CD14-positive monocyte (primary cell): ENCODE results near the gene RIT2. TPM values are rescaled to one million over a fixed set of nuclear protein-coding genes. Genes with fewer than 3 reads are reported as not detected.

Experiments
- DNase-seq, 3 donors: peaks; one replicate each; pipeline ENCODE4 v3.0.0-alpha.2; 2011 to 2022
- H2AFZ ChIP-seq: 2 replicates; pipeline ENCODE4 v1.6.0; 2012; ENCODE audit warnings: mild to moderate bottlenecking, low read depth, low read length, inconsistent platforms; ENCODE audit not compliant: insufficient read depth, poor library complexity, severe bottlenecking
- H3K27ac ChIP-seq, 2 donors: 1 replicate in 1 of 2; 2 replicates in 1 of 2; pipeline ENCODE4 v1.5.1; 2012 to 2013; ENCODE audit warnings: low read length in 2 of 2, control low read depth in 1 of 2, inconsistent platforms in 1 of 2, low read depth in 1 of 2, mild to moderate bottlenecking in 1 of 2
- H3K27me3 ChIP-seq, 2 donors: one replicate each; pipeline versions ENCODE4 v1.6.0 to v1.6.1; 2011 to 2013; ENCODE audit warnings: low read length in 2 of 2; ENCODE audit not compliant: control insufficient read depth in 2 of 2, insufficient read depth in 2 of 2
- H3K36me3 ChIP-seq, 2 donors: replicated peaks in 1 of 2; 1 replicate in 1 of 2; 2 replicates in 1 of 2; pipeline versions ENCODE4 v1.5.1 to v1.6.1; 2012 to 2013; ENCODE audit warnings: low read length in 2 of 2, control low read depth in 1 of 2, inconsistent platforms in 1 of 2, mild to moderate bottlenecking in 1 of 2; ENCODE audit not compliant: insufficient read depth in 2 of 2, control insufficient read depth in 1 of 2
- H3K4me1 ChIP-seq, 2 donors: 1 replicate in 1 of 2; 2 replicates in 1 of 2; pipeline versions ENCODE4 v1.5.1 to v1.6.1; 2012 to 2013; ENCODE audit warnings: low read length in 2 of 2, control low read depth in 1 of 2, inconsistent platforms in 1 of 2, mild to moderate bottlenecking in 1 of 2, moderate library complexity in 1 of 2; ENCODE audit not compliant: insufficient read depth in 2 of 2, control insufficient read depth in 1 of 2
- H3K4me2 ChIP-seq: replicated peaks from 2 replicates; pipeline ENCODE3; 2012; ENCODE audit warnings: low read length, moderate library complexity, mild to moderate bottlenecking; ENCODE audit not compliant: poor library complexity, severe bottlenecking; ENCODE audit errors: extremely low read depth
- H3K4me3 ChIP-seq, 3 experiments: fragments of 200-600 bp in 1 of 3; sonication (generic) in 1 of 3; replicated peaks in 1 of 3; 1 replicate in 2 of 3; 2 replicates in 1 of 3; pipeline ENCODE4 v1.5.1; 2011 to 2013; ENCODE audit warnings: low read length in 3 of 3, mild to moderate bottlenecking in 3 of 3, control low read depth in 2 of 3, low read depth in 2 of 3, inconsistent platforms in 1 of 3, moderate library complexity in 1 of 3
- H3K79me2 ChIP-seq: 2 replicates; pipeline ENCODE4 v1.6.0; 2012; ENCODE audit warnings: mild to moderate bottlenecking, control low read depth, inconsistent platforms, low read length, moderate library complexity; ENCODE audit not compliant: insufficient read depth
- H3K9ac ChIP-seq: 2 replicates; pipeline ENCODE4 v1.6.0; 2017; ENCODE audit warnings: low read length, mild to moderate bottlenecking; ENCODE audit not compliant: insufficient read depth, poor library complexity, severe bottlenecking
- H3K9me3 ChIP-seq, 2 donors: replicated peaks in 1 of 2; 1 replicate in 1 of 2; 2 replicates in 1 of 2; pipeline versions ENCODE4 v1.5.1 to v1.6.1; 2012 to 2013; ENCODE audit warnings: low read length in 2 of 2, control low read depth in 1 of 2; ENCODE audit not compliant: control insufficient read depth in 1 of 2, insufficient read depth in 1 of 2
- H4K20me1 ChIP-seq: 2 replicates; pipeline ENCODE4 v1.6.0; 2012; ENCODE audit warnings: mild to moderate bottlenecking, low read length, control low read depth, moderate library complexity; ENCODE audit not compliant: insufficient read depth
- H3K27ac Mint-ChIP-seq, 7 donors: one replicate each; pipeline ENCODE4 v1.8.0; 2020; ENCODE audit warnings: mild to moderate bottlenecking in 7 of 7, mixed read lengths in 7 of 7, moderate library complexity in 6 of 7, inconsistent platforms in 2 of 7
- H3K27me3 Mint-ChIP-seq, 3 donors: one replicate each; pipeline ENCODE4 v1.8.0; 2021 to 2022; ENCODE audit warnings: low read depth in 3 of 3, mild to moderate bottlenecking in 3 of 3, mixed read lengths in 3 of 3, moderate library complexity in 3 of 3, inconsistent platforms in 1 of 3
- H3K36me3 Mint-ChIP-seq, 2 donors: one replicate each; pipeline ENCODE4 v1.8.0; 2020; ENCODE audit warnings: mixed read lengths in 2 of 2, inconsistent platforms in 1 of 2, mild to moderate bottlenecking in 1 of 2
- H3K4me1 Mint-ChIP-seq: one replicate; pipeline ENCODE4 v1.8.0; 2020; ENCODE audit warnings: mild to moderate bottlenecking, mixed read lengths
- H3K4me3 Mint-ChIP-seq, 2 donors: one replicate each; pipeline ENCODE4 v1.8.0; 2020; ENCODE audit warnings: mild to moderate bottlenecking in 2 of 2, mixed read lengths in 2 of 2, moderate library complexity in 1 of 2
- H3K9me3 Mint-ChIP-seq, 7 donors: one replicate each; pipeline ENCODE4 v1.8.0; 2020 to 2022; ENCODE audit warnings: mixed read lengths in 7 of 7, mild to moderate bottlenecking in 6 of 7, moderate library complexity in 6 of 7, inconsistent platforms in 2 of 7
- CTCF ChIP-seq: fragments of 200-600 bp; IDR thresholded peaks from one replicate; pipeline ENCODE4 v1.8.0; 2022; ENCODE audit warnings: antibody characterized with exemption, mild to moderate bottlenecking
- WGBS: methylation state at CpG from one replicate; pipeline ENCODE4 v1.1.5; 2013; ENCODE audit warnings: missing lambda C conversion rate; ENCODE audit not compliant: insufficient coverage; 5-methylcytosine and 5-hydroxymethylcytosine counted together
- intact Hi-C, 2 donors: fragments of 100-400 bp; cut with micrococcal nuclease; formaldehyde crosslinking; loops; one replicate each; pipeline versions ENCODE4 v1.15.0 to v1.15.1; 2023
- polyA plus RNA-seq, 3 donors: library from polyadenylated mRNA; depleted of rRNA in 1 of 3; unstranded in 2 of 3; stranded (reverse) in 1 of 3; fragments of 300-500 nt in 2 of 3; fragments of >200 nt in 1 of 3; fragmentation: Illumina TruSeq in 2 of 3; gene quantifications; 1 replicate in 2 of 3; 2 replicates in 1 of 3; pipeline ENCODE4 v1.2.3, GENCODE V29; 2012 to 2021

Gene RIT2
- polyA plus RNA-seq, 3 donors = not detected

GRCh38 chr18:43007365-43007764 lies 108.1 kb downstream of the RIT2 start:
- Histone ChIP-seq H3K9me3 (no peaks in the 10 kb centered on the region), H3K79me2 (no peaks in the 10 kb centered on the region), H3K4me3 (no peak overlapping the region), H3K4me2 (no peak overlapping the region), H3K4me1 (no peaks in the 10 kb centered on the region), H3K36me3 (no peaks in the 10 kb centered on the region), H4K20me1 (no peaks in the 10 kb centered on the region), H3K27me3 (no peaks in the 10 kb centered on the region), H3K9ac (no peak overlapping the region), H3K27ac (no peak overlapping the region), H2AFZ (no peak overlapping the region)
- no peaks in the 10 kb centered on the region for H3K27me3 Mint-ChIP-seq
- intact Hi-C loops = no loop called here
- H3K36me3 Mint-ChIP-seq = no peaks in the 10 kb centered on the region
- H3K27ac Mint-ChIP-seq = no peak overlapping the region
- no peaks in the 10 kb centered on the region for H3K4me1 Mint-ChIP-seq
- TF ChIP-seq CTCF = no peak
- no peak for DNase-seq
- peaks cover 0 to 2% (median 0%) of the 10 kb centered on the region in 7 donors for H3K9me3 Mint-ChIP-seq
- no peak overlapping the region for H3K4me3 Mint-ChIP-seq
- WGBS = no CpG with 5 or more reads among the region's 2 CpGs

DNA sequence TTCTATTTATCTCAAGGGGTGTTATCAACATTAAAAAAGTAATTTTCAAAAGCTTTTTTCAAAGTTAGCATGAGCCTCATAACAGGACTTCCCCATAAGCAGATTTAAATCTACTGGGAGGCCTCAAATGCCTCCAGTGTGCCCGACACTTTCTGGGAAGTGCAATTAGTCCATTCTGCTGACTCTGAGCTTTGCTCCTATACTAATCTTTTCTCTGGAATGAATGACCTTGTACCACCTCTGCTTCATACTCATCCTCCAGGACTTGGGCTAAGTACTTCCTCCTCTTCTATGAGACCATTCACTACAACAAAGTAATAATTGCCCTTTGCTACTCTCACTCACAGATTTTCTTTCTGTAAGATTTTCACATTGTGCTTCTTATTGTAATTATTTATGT lies 111.1 kb downstream of the RIT2 start:
- no peak overlapping the region for H3K27ac Mint-ChIP-seq
- Histone ChIP-seq H4K20me1 (no peaks in the 10 kb centered on the region), H3K9ac (no peak overlapping the region), H3K27me3 (no peaks in the 10 kb centered on the region), H3K79me2 (no peaks in the 10 kb centered on the region), H3K9me3 (no peaks in the 10 kb centered on the region), H3K36me3 (no peaks in the 10 kb centered on the region), H3K4me2 (no peak overlapping the region), H3K27ac (no peak overlapping the region), H2AFZ (no peak overlapping the region), H3K4me1 (no peaks in the 10 kb centered on the region), H3K4me3 (no peak overlapping the region)
- H3K9me3 Mint-ChIP-seq = peaks cover 0 to 2% (median 0%) of the 10 kb centered on the region in 7 donors
- intact Hi-C loops = no loop called here
- H3K4me1 Mint-ChIP-seq = no peaks in the 10 kb centered on the region
- H3K27me3 Mint-ChIP-seq = no peaks in the 10 kb centered on the region
- H3K36me3 Mint-ChIP-seq = no peaks in the 10 kb centered on the region
- no peak overlapping the region for H3K4me3 Mint-ChIP-seq
- TF ChIP-seq CTCF = no peak
- WGBS = 80% methylated on average over 1 of the region's 1 CpG
- DNase-seq = no peak
